ENCODE results near the gene MAP4. TPM values are rescaled to one million over a fixed set of nuclear protein-coding genes. Genes with fewer than 3 reads are reported as not detected.
"Not testable (repeated sequence)": the region's sequence is repeated elsewhere in the genome, so short reads cannot be mapped to it uniquely, and the experiment has no call there.

The MAP4 gene, protein sequence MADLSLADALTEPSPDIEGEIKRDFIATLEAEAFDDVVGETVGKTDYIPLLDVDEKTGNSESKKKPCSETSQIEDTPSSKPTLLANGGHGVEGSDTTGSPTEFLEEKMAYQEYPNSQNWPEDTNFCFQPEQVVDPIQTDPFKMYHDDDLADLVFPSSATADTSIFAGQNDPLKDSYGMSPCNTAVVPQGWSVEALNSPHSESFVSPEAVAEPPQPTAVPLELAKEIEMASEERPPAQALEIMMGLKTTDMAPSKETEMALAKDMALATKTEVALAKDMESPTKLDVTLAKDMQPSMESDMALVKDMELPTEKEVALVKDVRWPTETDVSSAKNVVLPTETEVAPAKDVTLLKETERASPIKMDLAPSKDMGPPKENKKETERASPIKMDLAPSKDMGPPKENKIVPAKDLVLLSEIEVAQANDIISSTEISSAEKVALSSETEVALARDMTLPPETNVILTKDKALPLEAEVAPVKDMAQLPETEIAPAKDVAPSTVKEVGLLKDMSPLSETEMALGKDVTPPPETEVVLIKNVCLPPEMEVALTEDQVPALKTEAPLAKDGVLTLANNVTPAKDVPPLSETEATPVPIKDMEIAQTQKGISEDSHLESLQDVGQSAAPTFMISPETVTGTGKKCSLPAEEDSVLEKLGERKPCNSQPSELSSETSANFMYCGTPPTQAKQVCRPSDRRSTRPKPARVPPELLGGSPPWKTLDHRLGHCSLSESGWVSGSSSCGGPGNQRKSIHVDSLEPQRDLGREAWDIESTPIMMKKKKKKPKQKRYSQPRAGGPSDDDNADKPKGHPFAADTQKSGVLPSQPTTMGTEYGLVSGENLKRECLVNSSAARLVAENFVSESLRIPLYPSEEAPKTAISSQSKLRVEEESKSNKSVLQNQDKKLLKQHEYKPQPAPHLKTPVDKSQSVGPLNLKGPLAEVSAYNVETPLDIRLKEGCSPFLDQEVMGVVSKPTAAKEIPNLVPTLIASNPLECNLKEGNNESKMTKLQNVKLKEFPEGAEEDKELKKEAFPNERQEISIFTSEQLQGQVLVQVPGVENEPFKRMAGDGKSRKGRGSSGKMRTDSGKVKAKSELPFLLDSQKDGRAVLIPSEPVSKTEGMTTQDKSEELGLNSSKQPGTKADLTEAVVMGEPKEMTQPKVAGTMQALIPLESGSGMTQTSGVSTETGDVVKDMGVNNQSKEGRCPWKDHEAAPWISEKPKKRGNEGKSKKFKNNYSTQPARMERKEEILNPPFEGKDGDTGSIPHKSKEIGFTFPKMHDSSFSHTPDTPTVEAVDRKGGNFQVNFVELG (N-terminal part only)
- total RNA-seq: 166 TPM
- long read RNA-seq, full-length matches to known transcripts: 4 of 322 reads
- long read RNA-seq, partial matches to known transcripts: 143 of 322 reads
- long read RNA-seq, other reads (novel, unspliced or antisense): 175 of 322 reads

DNA sequence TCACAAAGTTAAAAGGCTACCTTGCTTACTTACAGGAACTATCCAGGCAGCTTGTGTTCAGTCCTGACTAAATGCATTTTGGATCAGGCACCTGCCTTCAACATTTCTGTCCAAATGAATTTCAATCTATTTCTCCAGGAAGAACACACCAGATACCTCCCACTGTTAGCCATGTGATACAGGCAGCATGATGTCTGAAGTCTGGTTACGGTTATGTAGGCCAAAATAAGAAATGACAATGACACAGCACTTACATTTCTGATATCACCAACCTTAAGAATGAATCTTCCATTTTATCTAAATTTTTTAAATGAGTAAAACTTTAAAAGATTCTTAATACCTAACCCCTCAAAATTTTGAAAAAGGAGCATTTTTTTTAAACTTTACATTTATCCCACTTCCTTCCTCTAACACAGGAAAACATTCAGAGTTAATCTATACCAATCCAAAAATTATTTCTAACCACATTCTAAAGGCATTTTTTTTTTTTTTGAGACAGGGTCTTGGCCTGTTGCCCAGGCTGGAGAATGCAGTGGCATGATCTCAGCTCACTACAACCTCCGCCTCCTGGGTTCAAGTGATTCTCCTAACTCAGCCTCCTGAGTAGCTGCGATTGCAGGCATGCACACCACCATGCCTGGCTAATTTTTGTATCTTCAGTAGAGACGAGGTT, at the start of gene MAP4:
Gene MAP4 (minus strand): TSS at position 116 of the 673 bp plus-strand sequence. CDS start 17,556 bp downstream, outside the sequence.
- TF ChIP-seq, protein P1, sequence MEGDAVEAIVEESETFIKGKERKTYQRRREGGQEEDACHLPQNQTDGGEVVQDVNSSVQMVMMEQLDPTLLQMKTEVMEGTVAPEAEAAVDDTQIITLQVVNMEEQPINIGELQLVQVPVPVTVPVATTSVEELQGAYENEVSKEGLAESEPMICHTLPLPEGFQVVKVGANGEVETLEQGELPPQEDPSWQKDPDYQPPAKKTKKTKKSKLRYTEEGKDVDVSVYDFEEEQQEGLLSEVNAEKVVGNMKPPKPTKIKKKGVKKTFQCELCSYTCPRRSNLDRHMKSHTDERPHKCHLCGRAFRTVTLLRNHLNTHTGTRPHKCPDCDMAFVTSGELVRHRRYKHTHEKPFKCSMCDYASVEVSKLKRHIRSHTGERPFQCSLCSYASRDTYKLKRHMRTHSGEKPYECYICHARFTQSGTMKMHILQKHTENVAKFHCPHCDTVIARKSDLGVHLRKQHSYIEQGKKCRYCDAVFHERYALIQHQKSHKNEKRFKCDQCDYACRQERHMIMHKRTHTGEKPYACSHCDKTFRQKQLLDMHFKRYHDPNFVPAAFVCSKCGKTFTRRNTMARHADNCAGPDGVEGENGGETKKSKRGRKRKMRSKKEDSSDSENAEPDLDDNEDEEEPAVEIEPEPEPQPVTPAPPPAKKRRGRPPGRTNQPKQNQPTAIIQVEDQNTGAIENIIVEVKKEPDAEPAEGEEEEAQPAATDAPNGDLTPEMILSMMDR (IDR thresholded peaks at IDR 0.05): no peak
- DNase-seq (no peak), ATAC-seq (no peak)
- no peaks in the 10 kb centered on the region for H3K27me3 ChIP-seq (ENCODE audit: low read depth)
- H3K27ac ChIP-seq: no peak within 1 kb of the TSS
- no peaks in the 10 kb centered on the region for H3K9me3 ChIP-seq
- H3K4me3 ChIP-seq: no peak within 1 kb of the TSS
- intact Hi-C loops (cut with DNase I): no loop called here
- peaks cover 44% of the 10 kb centered on the region for H3K4me1 ChIP-seq
- no peaks in the 10 kb centered on the region for H3K36me3 ChIP-seq

DNA sequence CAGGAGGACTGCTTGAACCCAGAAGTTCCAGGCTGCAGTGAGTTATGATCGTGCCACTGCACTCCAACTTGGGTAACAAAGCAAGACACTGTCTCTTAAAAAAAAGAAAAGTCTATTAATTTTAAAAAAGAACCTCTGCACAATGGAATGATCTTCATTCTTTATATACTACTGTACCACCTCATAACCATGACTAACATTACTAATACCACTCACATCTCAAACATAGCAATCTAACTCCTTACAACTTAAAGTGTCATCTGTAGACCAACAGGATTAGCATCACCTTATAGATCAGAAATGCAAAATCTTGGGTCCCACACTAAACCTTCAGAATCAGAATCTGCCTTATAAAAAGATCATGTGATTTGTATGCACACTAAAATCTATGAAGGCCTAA, 48.8 kb upstream of the MAP4 start:
- H3K27ac ChIP-seq: no peak overlapping the region
- ATAC-seq: no peak
- H3K9me3 ChIP-seq: no peaks in the 10 kb centered on the region
- peaks cover 2% of the 10 kb centered on the region for H3K36me3 ChIP-seq
- no peak for DNase-seq
- H3K4me3 ChIP-seq: no peak overlapping the region
- intact Hi-C loops (cut with DNase I): no loop called here
- no peaks in the 10 kb centered on the region for H3K27me3 ChIP-seq (ENCODE audit: low read depth)
- H3K4me1 ChIP-seq: peaks cover 7% of the 10 kb centered on the region
- TF ChIP-seq, protein P1 (IDR thresholded peaks at IDR 0.05): no peak

DNA sequence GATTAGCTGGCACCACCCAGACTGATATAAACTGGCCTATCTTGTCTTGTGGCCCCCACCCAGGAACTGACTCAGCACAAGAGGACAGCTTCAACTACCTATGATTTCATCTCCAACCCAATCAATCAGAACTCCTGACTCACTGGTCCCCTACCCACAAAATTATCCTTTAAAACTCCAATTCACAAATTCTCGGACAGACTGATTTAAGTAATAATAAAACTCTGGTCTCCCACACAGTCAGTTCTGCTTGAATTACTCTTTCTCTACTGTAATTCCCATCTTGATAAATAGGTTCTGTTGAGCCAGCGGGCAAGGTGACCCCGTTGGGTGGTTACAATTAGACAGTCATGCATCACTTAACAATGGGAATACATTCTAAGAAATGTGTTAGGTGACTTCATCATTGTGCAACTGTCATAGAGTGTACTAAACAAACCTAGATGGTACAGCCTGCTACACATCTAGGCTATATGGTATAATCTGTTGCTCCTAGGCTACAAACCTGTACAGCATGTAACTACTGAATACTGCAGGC, 48.1 kb upstream of the MAP4 start:
- intact Hi-C loops (cut with DNase I): no loop called here
- TF ChIP-seq, protein P1 (IDR thresholded peaks at IDR 0.05): no peak
- ATAC-seq (no peak), DNase-seq (no peak)
- peaks cover 8% of the 10 kb centered on the region for H3K4me1 ChIP-seq
- no peak overlapping the region for H3K27ac ChIP-seq
- H3K4me3 ChIP-seq: no peak overlapping the region
- no peaks in the 10 kb centered on the region for H3K36me3 ChIP-seq
- no peaks in the 10 kb centered on the region for H3K27me3 ChIP-seq (ENCODE audit: low read depth)
- H3K9me3 ChIP-seq: no peaks in the 10 kb centered on the region

DNA sequence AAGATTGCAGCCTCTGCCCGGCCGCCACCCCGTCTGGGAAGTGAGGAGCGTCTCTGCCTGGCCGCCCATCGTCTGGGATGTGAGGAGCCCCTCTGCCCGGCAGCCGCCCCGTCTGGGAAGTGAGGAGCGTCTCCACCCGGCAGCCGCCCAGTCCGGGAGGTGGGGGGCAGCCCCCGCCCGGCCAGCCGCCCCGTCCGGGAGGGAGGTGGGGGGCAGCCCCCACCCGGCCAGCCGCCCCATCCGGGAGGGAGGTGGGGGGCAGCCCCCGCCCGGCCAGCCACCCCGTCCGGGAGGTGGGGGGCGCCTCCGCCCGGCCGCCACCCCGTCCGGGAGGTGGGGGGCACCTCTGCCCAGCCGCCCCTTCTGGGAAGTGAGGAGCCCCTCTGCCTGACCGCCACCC, 45.4 kb upstream of the MAP4 start:
- intact Hi-C loops (cut with DNase I); H3K9me3 ChIP-seq; ATAC-seq; H3K36me3 ChIP-seq; H3K27ac ChIP-seq; DNase-seq; H3K4me3 ChIP-seq; H3K27me3 ChIP-seq (ENCODE audit: low read depth): not testable (repeated sequence)
- peaks cover 17% of the 10 kb centered on the region for H3K4me1 ChIP-seq

DNA sequence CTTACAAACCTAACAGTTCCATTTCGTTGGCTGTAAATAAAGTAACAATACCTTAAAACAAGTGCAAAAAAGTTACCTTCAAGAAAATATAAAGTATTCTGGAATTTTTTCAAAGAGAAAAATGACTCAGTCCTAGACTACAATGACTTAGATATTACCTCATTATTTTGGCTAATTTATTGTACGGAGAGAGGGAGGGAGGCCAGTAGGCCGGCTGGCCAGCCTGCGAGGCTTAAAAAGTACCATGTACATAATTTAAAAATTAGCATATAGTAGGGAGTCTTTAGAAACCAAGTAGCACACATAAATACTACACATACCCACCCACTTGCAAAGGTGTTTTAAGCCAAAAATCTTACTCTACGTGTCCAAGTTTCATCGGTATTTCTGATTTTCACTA, 41.9 kb upstream of the MAP4 start:
- Histone ChIP-seq H3K36me3 (no peaks in the 10 kb centered on the region), H3K4me1 (peaks cover 10% of the 10 kb centered on the region), H3K9me3 (no peaks in the 10 kb centered on the region), H3K4me3 (no peak overlapping the region), H3K27me3 (ENCODE audit: low read depth) (no peaks in the 10 kb centered on the region), H3K27ac (no peak overlapping the region)
- TF ChIP-seq, protein P1 (IDR thresholded peaks at IDR 0.05): no peak
- no peak for DNase-seq
- intact Hi-C loops (cut with DNase I): no loop called here
- ATAC-seq: no peak
